Activated T-cell treated with anti-CD3 and anti-CD28 coated beads, Interleukin-2, amount 50 U/mL, for 72 hours (primary cell): ENCODE results near the gene GGT1. TPM values are rescaled to one million over a fixed set of nuclear protein-coding genes. Genes with fewer than 3 reads are reported as not detected.
"Not testable (repeated sequence)": the region's sequence is repeated elsewhere in the genome, so short reads cannot be mapped to it uniquely, and the experiment has no call there.

Source experiments
- ATAC-seq, 2 donors: fragments of 150-1000 bp; cut with Tn5 transposase; replicated peaks in 1 of 2; 2 replicates each; pipeline ENCODE4 v1.10.0; 2021; ENCODE audit warnings: moderate library complexity in 2 of 2, mild to moderate bottlenecking in 1 of 2
- DNase-seq, 2 donors: peaks; one replicate each; pipeline ENCODE4 v3.0.0; 2021 to 2022; ENCODE audit warnings: mixed read lengths in 1 of 2
- H3K27ac Mint-ChIP-seq: one replicate; pipeline ENCODE4 v1.8.0; 2022; ENCODE audit warnings: mild to moderate bottlenecking, moderate library complexity, mixed read lengths
- H3K27me3 Mint-ChIP-seq: one replicate; pipeline ENCODE4 v1.8.0; 2022; ENCODE audit warnings: low read depth, mixed read lengths
- H3K36me3 Mint-ChIP-seq, 2 donors: one replicate each; pipeline ENCODE4 v1.8.0; 2022; ENCODE audit warnings: mixed read lengths in 2 of 2, mild to moderate bottlenecking in 1 of 2; ENCODE audit not compliant: insufficient read depth in 2 of 2
- H3K4me1 Mint-ChIP-seq: one replicate; pipeline ENCODE4 v1.8.0; 2022; ENCODE audit warnings: low read depth, mixed read lengths
- H3K4me3 Mint-ChIP-seq, 2 donors: one replicate each; pipeline ENCODE4 v1.8.0; 2022; ENCODE audit warnings: mild to moderate bottlenecking in 2 of 2, mixed read lengths in 2 of 2, moderate library complexity in 2 of 2
- H3K9me3 Mint-ChIP-seq, 2 donors: one replicate each; pipeline ENCODE4 v1.8.0; 2022; ENCODE audit warnings: mixed read lengths in 2 of 2
- total RNA-seq, 2 donors: library from RNA; stranded (reverse); gene quantifications; one replicate each; pipeline ENCODE4 v1.2.3, GENCODE V29; 2022

The GGT1 gene
- total RNA-seq, result 10 to 100 TPM; 34.4 to 47.6 TPM

GRCh38 chr22:24602847-24603769 lies at the start of gene GGT1:
Gene GGT1, plus strand, starts transcription at chr22:24603193. Its CDS starts 7,889 bp downstream, at chr22:24611082.
- H3K27ac Mint-ChIP-seq, result peak within 1 kb of the TSS; percentile 27
- not testable (repeated sequence) for ATAC-seq, DNase-seq

GRCh38 chr22:24553597-24554312 lies 49.2 kb upstream of the GGT1 start:
- ATAC-seq (no peak), DNase-seq (no peak)
- Mint-ChIP-seq H3K9me3 (no peaks in the 10 kb centered on the region), H3K27ac (peak overlapping the region; percentile 90), H3K36me3 (peaks cover 19 to 28% of the 10 kb centered on the region in 2 donors), H3K4me1 (peaks cover 50% of the 10 kb centered on the region), H3K27me3 (no peaks in the 10 kb centered on the region), H3K4me3 (peak overlapping the region; percentile 94 to 100)

More at GRCh38 chr22:24602847-24603769, at the start of gene GGT1:
- H3K4me3 Mint-ChIP-seq, result peak within 1 kb of the TSS; percentile 49 to 62
- H3K36me3 Mint-ChIP-seq, H3K9me3 Mint-ChIP-seq, H3K27me3 Mint-ChIP-seq: not testable (repeated sequence)
- H3K4me1 Mint-ChIP-seq, result peaks cover 26% of the 10 kb centered on the region

DNA sequence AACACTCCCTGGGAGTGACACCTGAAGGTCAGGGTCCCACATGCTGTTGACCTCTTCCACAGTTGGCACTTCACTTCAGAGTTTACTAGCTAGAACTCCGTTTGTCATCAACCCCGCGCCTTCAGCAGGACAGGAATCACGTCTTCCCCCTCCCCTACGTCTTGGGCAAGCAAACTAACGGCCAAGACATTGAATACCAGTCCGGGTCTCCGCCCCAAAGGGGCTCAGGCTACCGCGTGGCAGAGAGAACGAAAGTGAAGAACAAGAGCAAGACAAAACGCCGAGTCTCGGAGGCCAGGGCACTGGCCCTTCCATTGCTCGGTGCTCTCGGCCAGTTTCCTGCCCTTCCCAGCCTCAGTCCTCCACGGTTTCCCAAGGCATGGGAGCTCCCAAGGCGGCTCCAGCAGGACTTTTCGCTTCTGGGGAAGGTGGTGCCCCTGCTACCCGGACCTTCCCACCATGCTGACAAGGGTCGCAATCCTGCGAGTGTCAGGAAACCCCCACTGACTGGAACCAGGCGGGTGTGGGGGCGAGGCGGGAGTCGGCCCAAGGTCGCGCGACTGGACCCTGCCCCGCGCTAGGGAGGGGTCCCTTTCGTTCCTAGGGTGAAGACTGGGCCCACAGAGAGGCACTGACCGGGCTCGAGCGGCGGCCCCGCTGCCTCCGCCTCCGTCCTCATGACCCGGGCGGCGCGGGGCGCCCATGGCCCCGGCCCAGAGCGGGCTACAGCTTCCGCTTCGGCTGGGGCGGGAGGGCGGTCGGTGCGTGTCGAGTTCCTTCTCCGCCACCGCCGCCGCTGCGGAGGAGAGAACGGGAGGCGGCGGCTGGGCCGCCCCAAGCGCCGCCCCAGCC lies 48.5 kb upstream of the GGT1 start, which contains the start of gene GUCD1:
GUCD1 (minus strand) TSS at position 826 of the 852 bp plus-strand sequence; CDS start at position 679, 147 bp downstream.
- Mint-ChIP-seq H3K27ac (peak within 1 kb of the TSS; percentile 98), H3K4me1 (peaks cover 54% of the 10 kb centered on the region), H3K4me3 (peak within 1 kb of the TSS; percentile 94 to 100), H3K9me3 (no peaks in the 10 kb centered on the region), H3K36me3 (peaks cover 21 to 29% of the 10 kb centered on the region in 2 donors), H3K27me3 (no peaks in the 10 kb centered on the region)
- ATAC-seq, result no peak
- peak; percentile 31 to 35 for DNase-seq

DNA sequence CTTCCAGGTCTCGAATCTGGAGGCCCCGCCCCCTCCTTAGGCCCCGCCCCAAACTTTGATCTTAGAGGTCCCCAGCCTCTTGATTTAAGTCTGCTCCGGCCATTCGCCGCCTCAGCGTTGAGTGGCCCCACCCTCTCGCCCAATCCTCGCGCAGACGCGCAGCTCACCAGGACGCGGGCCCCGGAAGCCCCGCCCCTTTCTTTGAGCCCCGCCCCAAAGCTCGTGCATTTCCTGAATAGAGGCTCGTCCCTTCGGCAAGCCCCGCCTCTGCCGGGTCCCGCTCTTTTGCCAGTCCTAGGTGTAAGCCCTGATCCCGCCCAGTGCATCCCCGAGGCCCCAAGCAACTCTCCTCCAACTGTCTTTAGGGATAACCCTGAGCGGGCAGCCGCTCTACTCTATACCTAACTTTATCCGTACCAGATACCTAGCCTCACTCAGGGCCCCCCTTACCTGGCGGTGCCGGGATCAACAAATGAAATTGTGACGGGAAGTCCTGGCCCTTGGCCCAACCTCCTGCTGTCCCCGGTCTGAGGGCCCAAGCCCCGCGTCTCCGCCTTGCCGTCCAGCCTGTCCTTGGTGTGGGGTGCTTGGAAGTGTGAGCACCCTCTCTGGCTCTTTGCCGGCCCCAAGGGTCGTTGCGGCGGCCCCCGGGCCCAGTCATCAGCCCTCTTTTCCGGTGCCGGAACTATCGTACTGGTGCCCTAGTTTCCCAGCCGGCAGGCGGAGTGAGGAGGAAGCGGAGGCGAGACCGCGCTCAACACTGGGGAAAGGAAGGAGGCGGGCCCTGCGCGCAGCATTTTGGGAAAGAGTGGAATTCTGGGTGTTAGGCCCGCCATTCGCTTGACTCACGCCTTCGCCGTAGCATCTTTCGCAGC lies 47.6 kb upstream of the GGT1 start, which contains the start of gene SNRPD3:
SNRPD3 (plus strand) TSS at position 835 of the 875 bp plus-strand sequence. CDS start 1,676 bp downstream, outside the sequence.
- Mint-ChIP-seq H3K9me3 (no peaks in the 10 kb centered on the region), H3K36me3 (peaks cover 21 to 29% of the 10 kb centered on the region in 2 donors), H3K4me1 (peaks cover 62% of the 10 kb centered on the region), H3K4me3 (peak within 1 kb of the TSS; percentile 94 to 100), H3K27ac (peak within 1 kb of the TSS; percentile 98), H3K27me3 (no peaks in the 10 kb centered on the region)
- DNase-seq (peak; percentile 98), ATAC-seq (peak; percentile 86 to 88)

DNA sequence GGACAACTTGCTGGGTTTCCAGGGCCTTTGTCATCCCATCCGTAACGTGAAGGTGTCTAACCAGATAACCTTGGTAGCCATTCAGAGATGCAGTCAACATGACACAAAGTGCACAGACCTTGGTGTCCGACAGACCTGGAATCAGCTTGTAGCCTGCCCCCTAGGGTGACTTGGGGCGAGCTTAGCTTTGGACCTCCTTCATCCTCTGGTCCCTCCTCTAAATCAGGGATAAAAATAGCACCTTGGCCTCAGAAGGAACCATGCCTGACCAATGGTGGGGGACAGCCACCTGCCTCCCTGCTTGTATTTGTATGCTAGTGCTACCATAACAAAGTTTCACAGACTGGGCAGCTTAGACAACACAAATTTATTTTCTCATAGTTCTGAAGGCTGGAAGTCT lies 43.5 kb upstream of the GGT1 start:
- H3K27ac Mint-ChIP-seq, result peak overlapping the region; percentile 36
- H3K27me3 Mint-ChIP-seq, result no peaks in the 10 kb centered on the region
- peaks cover 72% of the 10 kb centered on the region for H3K4me1 Mint-ChIP-seq
- no peak for DNase-seq
- H3K9me3 Mint-ChIP-seq, result no peaks in the 10 kb centered on the region
- H3K4me3 Mint-ChIP-seq, result no peak overlapping the region
- H3K36me3 Mint-ChIP-seq, result peaks cover 21 to 22% of the 10 kb centered on the region in 2 donors
- ATAC-seq, result no peak

DNA sequence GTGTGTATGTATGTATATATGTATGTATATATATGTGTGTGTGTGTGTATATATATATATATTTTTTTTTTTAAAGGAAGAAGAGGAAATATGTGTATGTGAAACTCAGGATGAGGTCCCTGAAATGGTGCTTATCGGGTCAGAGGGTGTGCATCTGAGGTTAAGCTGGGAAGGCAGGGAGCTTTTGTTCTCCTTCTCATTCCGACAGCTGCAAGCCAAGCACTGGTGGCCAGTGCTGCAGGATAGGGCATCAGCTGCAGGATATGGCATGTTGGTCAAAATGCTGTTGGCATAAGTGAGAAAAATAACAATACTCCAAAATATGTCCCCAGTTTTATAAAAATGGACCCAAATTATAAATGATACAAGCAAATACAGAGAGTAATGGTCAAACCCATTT lies 39.7 kb upstream of the GGT1 start:
- H3K9me3 Mint-ChIP-seq, result no peaks in the 10 kb centered on the region
- no peak overlapping the region for H3K4me3 Mint-ChIP-seq
- ATAC-seq (no peak), DNase-seq (no peak)
- H3K4me1 Mint-ChIP-seq, result peaks cover 65% of the 10 kb centered on the region
- H3K27ac Mint-ChIP-seq, result peak overlapping the region; percentile 50
- peaks cover 8 to 16% of the 10 kb centered on the region in 2 donors for H3K36me3 Mint-ChIP-seq
- no peaks in the 10 kb centered on the region for H3K27me3 Mint-ChIP-seq

DNA sequence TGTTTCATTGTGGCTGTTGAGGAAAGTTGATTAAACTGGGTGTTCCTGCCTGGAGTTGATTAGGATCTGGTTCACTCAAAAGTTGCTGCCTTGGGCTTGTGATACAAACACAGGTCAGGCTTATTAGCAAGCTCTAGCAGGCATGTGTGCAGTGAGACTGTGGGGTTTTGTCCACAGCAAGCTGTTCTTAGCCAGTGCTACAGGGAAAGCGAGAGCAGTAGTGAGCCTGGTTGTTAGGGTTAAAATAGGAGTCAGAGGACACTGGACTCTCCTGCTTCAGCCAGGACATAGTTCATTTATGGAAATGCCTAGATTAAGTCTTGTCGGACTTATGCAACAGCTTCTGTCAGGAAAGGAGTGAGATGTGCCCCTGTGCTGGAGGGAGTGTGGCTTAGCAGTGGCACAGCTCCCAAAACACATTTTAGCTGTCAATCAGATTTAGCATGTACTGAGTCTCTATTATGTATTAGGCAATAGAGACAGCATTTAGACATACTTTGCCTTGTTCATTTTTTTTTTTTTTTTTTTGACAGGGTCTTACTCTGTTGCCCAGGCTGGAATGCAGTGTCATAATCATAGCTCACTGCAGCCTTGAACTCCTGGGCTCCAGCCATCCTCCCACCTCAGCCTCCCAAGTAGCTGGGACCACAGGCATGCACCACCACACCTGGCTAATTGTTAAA lies 38.5 kb upstream of the GGT1 start:
- Mint-ChIP-seq H3K27me3 (no peaks in the 10 kb centered on the region), H3K36me3 (peaks cover 3 to 9% of the 10 kb centered on the region in 2 donors), H3K27ac (peak overlapping the region; percentile 8), H3K4me3 (no peak overlapping the region), H3K9me3 (no peaks in the 10 kb centered on the region), H3K4me1 (peaks cover 56% of the 10 kb centered on the region)
- DNase-seq (no peak), ATAC-seq (no peak)

DNA sequence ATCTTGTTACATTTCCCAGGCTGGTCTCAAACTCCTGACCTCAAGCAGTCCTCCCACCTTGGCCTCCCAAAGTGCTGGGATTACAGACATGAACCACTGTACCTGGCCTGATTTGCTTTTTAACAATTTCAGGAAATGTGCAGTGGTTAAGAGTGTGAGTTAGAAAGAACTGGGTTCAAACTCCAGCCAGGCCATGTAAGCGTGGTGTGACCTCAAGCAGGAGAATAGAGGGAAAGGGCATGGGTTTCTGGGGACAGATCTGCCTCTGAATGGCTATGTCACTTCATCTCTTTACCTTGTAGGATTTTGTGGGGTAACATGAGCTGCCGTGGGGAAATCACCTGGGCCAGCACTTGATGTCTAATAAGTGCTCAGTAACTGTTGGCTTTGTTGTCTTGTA lies 37.9 kb upstream of the GGT1 start:
- H3K36me3 Mint-ChIP-seq, result peaks cover 3 to 9% of the 10 kb centered on the region in 2 donors

GRCh38 chr22:24566899-24567511 lies 36.0 kb upstream of the GGT1 start:
- no peaks in the 10 kb centered on the region for H3K9me3 Mint-ChIP-seq
- DNase-seq (no peak), ATAC-seq (no peak)
- no peak overlapping the region for H3K4me3 Mint-ChIP-seq
- H3K27me3 Mint-ChIP-seq, result no peaks in the 10 kb centered on the region
- H3K4me1 Mint-ChIP-seq, result peaks cover 35% of the 10 kb centered on the region
- H3K27ac Mint-ChIP-seq, result no peak overlapping the region
- peaks cover 3 to 12% of the 10 kb centered on the region in 2 donors for H3K36me3 Mint-ChIP-seq

More for the DNA sequence above, 37.9 kb upstream of the GGT1 start:
- Mint-ChIP-seq H3K4me3 (no peak overlapping the region), H3K9me3 (no peaks in the 10 kb centered on the region), H3K27ac (peak overlapping the region; percentile 65), H3K4me1 (peaks cover 51% of the 10 kb centered on the region), H3K27me3 (no peaks in the 10 kb centered on the region)
- ATAC-seq (no peak), DNase-seq (no peak)

DNA sequence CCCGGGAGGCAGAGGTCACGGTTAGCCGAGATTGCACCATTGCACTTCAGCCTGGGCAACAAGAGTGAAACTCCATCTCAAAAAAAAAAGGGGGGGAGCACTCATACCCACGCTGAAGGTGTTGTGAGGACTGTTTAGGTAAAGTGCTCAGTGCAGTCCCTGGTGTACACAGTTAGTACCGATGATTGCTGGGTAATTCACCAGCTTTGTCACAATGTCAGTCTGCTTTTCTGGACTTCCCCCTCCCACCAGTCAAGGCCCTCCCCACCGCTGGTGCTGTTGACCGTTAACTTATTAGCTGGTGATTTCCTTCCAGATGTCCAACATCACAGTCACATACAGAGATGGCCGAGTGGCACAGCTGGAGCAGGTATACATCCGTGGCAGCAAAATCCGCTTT lies 35.3 kb upstream of the GGT1 start:
- no peak overlapping the region for H3K27ac Mint-ChIP-seq
- H3K36me3 Mint-ChIP-seq, result peaks cover 4 to 18% of the 10 kb centered on the region in 2 donors
- ATAC-seq (no peak), DNase-seq (no peak)
- no peak overlapping the region for H3K4me3 Mint-ChIP-seq
- H3K9me3 Mint-ChIP-seq, result no peaks in the 10 kb centered on the region
- H3K27me3 Mint-ChIP-seq, result no peaks in the 10 kb centered on the region
- peaks cover 30% of the 10 kb centered on the region for H3K4me1 Mint-ChIP-seq

DNA sequence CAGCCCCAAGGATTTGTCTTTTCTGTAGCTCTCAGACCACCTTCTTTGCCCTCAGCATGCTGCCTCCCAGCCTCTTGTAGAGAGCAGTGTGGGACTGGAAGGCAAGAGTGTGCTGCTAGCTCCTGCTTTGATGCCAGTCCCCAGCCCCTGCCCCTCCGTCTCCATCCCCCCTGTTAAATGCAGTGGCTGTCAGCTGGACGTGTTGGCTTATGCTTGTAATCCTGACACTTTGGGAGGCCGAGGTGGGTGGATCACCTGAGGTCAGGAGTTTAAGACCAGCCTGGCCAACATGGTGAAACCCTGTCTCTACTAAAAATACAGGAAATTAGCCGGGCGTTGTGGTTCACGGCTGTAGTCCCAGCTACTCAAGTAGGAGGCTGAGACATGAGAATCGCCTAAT lies 31.7 kb upstream of the GGT1 start:
- no peaks in the 10 kb centered on the region for H3K27me3 Mint-ChIP-seq
- H3K36me3 Mint-ChIP-seq, result peaks cover 5 to 31% of the 10 kb centered on the region in 2 donors
- DNase-seq, result no peak
- no peak overlapping the region for H3K27ac Mint-ChIP-seq
- H3K4me1 Mint-ChIP-seq, result peaks cover 6% of the 10 kb centered on the region
- no peak for ATAC-seq
- H3K9me3 Mint-ChIP-seq, result no peaks in the 10 kb centered on the region
- H3K4me3 Mint-ChIP-seq, result no peak overlapping the region
